ENCODE results near the gene SLC37A2. TPM values are rescaled to one million over a fixed set of nuclear protein-coding genes. Genes with fewer than 3 reads are reported as not detected.

SLC37A2 gene
- total RNA-seq, 2 donors from 2014 or later, result 1.0 to 1.3 TPM

GRCh38 chr11:125071435-125071834, 8.3 kb downstream of the SLC37A2 start:
- Histone ChIP-seq H3K27me3 (ENCODE audit: control insufficient read depth, insufficient read depth, low read length, poor library complexity, severe bottlenecking) (peaks cover under 1% of the 10 kb centered on the region), H3K4me1 (ENCODE audit: control insufficient read depth, insufficient read depth, low read length) (peaks cover 8% of the 10 kb centered on the region), H3K4me3 (ENCODE audit: low read length) (no peak overlapping the region), H3K9ac (ENCODE audit: extremely low read depth, low read length, poor library complexity, severe bottlenecking) (no peak overlapping the region), H3K36me3 (ENCODE audit: control insufficient read depth, insufficient read depth, low read length) (no peaks in the 10 kb centered on the region), H3K9me3 (ENCODE audit: control insufficient read depth, low read length) (no peaks in the 10 kb centered on the region), H3K27ac (ENCODE audit: low read depth, low read length) (no peak overlapping the region)
- Mint-ChIP-seq H3K27ac (no peak overlapping the region), H3K4me3 (no peak overlapping the region), H3K27me3 (ENCODE audit: insufficient read depth) (peaks cover 12% of the 10 kb centered on the region), H3K4me1 (peaks cover 27% of the 10 kb centered on the region), H3K9me3 (no peaks in the 10 kb centered on the region), H3K36me3 (ENCODE audit: low read depth) (no peaks in the 10 kb centered on the region)
- WGBS, 2 experiments (ENCODE audit: insufficient coverage in 1 of 2, insufficient read length in 1 of 2), result 57 to 62% methylated on average over 4 to 5 of the region's 5 CpGs
- no peak for TF ChIP-seq CTCF (conservative IDR thresholded peaks at IDR 0.05)
- DNase-seq, result peak; percentile 48

- Histone ChIP-seq H3K27ac (ENCODE audit: low read depth, low read length) (no peak overlapping the region), H3K9ac (ENCODE audit: extremely low read depth, low read length, poor library complexity, severe bottlenecking) (no peak overlapping the region), H3K9me3 (ENCODE audit: control insufficient read depth, low read length) (no peaks in the 10 kb centered on the region), H3K4me1 (ENCODE audit: control insufficient read depth, insufficient read depth, low read length) (peaks cover 8% of the 10 kb centered on the region), H3K36me3 (ENCODE audit: control insufficient read depth, insufficient read depth, low read length) (no peaks in the 10 kb centered on the region), H3K4me3 (ENCODE audit: low read length) (no peak overlapping the region), H3K27me3 (ENCODE audit: control insufficient read depth, insufficient read depth, low read length, poor library complexity, severe bottlenecking) (no peaks in the 10 kb centered on the region)
- Mint-ChIP-seq H3K4me1 (peaks cover 27% of the 10 kb centered on the region), H3K9me3 (no peaks in the 10 kb centered on the region), H3K27me3 (ENCODE audit: insufficient read depth) (peaks cover 12% of the 10 kb centered on the region), H3K36me3 (ENCODE audit: low read depth) (no peaks in the 10 kb centered on the region), H3K27ac (no peak overlapping the region), H3K4me3 (no peak overlapping the region)
- 91 to 100% methylated on average over 2 to 6 of the region's 6 CpGs for WGBS, 2 experiments (ENCODE audit: insufficient coverage in 1 of 2, insufficient read length in 1 of 2)
- peak; percentile 17 for TF ChIP-seq CTCF (conservative IDR thresholded peaks at IDR 0.05)
- peak; percentile 45 for DNase-seq
Measured at GRCh38 chr11:125071846-125072217, 8.7 kb downstream of the SLC37A2 start.

- H3K27ac Mint-ChIP-seq, result no peak overlapping the region
Measured at GRCh38 chr11:125072218-125072960, 9.3 kb downstream of the SLC37A2 start.

More at GRCh38 chr11:125072218-125072960, 9.3 kb downstream of the SLC37A2 start:
- Histone ChIP-seq H3K27me3 (ENCODE audit: control insufficient read depth, insufficient read depth, low read length, poor library complexity, severe bottlenecking) (no peaks in the 10 kb centered on the region), H3K9me3 (ENCODE audit: control insufficient read depth, low read length) (no peaks in the 10 kb centered on the region), H3K4me3 (ENCODE audit: low read length) (no peak overlapping the region), H3K27ac (ENCODE audit: low read depth, low read length) (no peak overlapping the region), H3K4me1 (ENCODE audit: control insufficient read depth, insufficient read depth, low read length) (peaks cover 8% of the 10 kb centered on the region), H3K9ac (ENCODE audit: extremely low read depth, low read length, poor library complexity, severe bottlenecking) (no peak overlapping the region), H3K36me3 (ENCODE audit: control insufficient read depth, insufficient read depth, low read length) (no peaks in the 10 kb centered on the region)
- Mint-ChIP-seq H3K9me3 (no peaks in the 10 kb centered on the region), H3K27me3 (ENCODE audit: insufficient read depth) (peaks cover 11% of the 10 kb centered on the region), H3K36me3 (ENCODE audit: low read depth) (no peaks in the 10 kb centered on the region), H3K4me1 (peaks cover 27% of the 10 kb centered on the region), H3K4me3 (no peak overlapping the region)
- DNase-seq, result peak; percentile 42
- no peak for TF ChIP-seq CTCF (conservative IDR thresholded peaks at IDR 0.05)
- 88 to 94% methylated on average over 6 to 12 of the region's 12 CpGs for WGBS, 2 experiments (ENCODE audit: insufficient coverage in 1 of 2, insufficient read length in 1 of 2)
